ENCODE data around the gene COL8A1.

Gene COL8A1

DNA sequence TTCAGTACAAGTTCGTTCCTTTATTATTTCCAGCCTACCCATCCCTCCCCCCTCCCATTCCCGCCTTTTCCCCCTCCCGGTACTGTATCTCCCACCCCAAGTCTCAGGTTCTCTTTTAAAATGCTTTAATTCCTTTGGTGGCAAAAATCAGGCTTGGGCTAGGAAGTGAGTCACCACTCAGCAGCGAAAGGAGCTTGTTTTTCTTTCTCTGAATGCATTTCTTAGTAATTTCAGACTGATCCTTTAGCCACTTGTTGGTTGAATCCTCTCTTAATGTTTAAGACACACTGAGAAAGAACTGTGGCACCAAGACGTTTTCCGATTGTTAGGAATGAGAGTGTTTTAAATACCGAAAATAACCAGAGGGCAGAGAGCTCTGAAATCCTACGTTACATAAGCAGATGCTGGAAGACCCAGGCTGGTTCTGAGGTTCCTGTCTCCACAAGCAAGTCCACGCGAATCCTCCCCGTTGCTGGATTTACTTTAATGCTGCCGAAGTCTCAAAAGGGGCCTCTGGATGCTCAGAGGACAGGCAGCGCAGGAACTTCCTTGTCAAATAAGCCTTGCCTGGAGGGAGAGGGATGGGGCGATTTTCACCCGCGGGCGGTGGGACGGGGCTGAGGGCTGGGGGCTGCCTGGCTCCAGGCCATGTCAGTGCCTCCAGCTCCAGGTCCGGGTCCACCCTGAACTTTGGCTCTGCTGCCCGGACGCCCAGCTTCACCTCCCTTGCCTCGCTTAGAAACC is 854 bp upstream of the COL8A1 start:
- H3K4me3 ChIP-seq (ENCODE audit: low read length), result peak overlapping the region; percentile 86
- DNase-seq (ENCODE audit: low read depth), result peak; percentile 71
- TF ChIP-seq, protein P1, sequence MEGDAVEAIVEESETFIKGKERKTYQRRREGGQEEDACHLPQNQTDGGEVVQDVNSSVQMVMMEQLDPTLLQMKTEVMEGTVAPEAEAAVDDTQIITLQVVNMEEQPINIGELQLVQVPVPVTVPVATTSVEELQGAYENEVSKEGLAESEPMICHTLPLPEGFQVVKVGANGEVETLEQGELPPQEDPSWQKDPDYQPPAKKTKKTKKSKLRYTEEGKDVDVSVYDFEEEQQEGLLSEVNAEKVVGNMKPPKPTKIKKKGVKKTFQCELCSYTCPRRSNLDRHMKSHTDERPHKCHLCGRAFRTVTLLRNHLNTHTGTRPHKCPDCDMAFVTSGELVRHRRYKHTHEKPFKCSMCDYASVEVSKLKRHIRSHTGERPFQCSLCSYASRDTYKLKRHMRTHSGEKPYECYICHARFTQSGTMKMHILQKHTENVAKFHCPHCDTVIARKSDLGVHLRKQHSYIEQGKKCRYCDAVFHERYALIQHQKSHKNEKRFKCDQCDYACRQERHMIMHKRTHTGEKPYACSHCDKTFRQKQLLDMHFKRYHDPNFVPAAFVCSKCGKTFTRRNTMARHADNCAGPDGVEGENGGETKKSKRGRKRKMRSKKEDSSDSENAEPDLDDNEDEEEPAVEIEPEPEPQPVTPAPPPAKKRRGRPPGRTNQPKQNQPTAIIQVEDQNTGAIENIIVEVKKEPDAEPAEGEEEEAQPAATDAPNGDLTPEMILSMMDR (conservative IDR thresholded peaks at IDR 0.05; ENCODE audit: low read depth, low read length), result no peak

GRCh38 chr3:99639579-99639978 is 1.2 kb downstream of the COL8A1 start:
- no peak for DNase-seq (ENCODE audit: low read depth)
- TF ChIP-seq, protein P1 (conservative IDR thresholded peaks at IDR 0.05; ENCODE audit: low read depth, low read length), result no peak
- peak overlapping the region; percentile 86 for H3K4me3 ChIP-seq (ENCODE audit: low read length)

DNA sequence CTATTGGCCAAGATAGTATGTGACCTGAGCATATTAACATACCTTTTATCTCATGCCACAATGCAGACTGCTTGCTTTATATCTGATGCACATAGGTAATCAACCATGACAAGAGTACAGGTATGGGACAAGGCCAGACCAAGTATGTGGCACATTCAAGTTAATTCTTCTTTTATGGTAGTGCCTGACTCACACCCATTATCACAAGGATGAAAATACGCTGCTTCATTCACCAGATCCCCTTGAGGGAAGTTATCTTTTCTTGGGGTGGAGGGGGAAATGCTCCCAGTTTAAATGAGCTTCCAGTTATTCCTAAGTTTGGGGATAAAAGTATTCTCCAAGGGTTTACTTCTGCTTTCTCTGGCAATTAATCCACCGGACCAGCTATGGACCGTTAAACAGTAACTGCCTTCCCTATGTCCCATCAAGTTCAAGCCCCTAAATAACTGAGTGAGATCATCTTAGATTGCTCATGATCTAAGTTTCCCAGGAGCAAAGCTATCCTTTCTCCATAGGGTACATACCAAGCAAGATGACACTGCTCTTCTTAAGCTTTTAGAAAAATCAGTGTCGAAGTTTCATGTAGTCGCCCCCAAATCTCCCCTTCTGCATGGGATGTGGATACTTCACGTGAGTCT is 1.9 kb downstream of the COL8A1 start:
- no peak for DNase-seq (ENCODE audit: low read depth)
- TF ChIP-seq, protein P1 (conservative IDR thresholded peaks at IDR 0.05; ENCODE audit: low read depth, low read length), result no peak
- H3K4me3 ChIP-seq (ENCODE audit: low read length), result peak overlapping the region; percentile 86

DNA sequence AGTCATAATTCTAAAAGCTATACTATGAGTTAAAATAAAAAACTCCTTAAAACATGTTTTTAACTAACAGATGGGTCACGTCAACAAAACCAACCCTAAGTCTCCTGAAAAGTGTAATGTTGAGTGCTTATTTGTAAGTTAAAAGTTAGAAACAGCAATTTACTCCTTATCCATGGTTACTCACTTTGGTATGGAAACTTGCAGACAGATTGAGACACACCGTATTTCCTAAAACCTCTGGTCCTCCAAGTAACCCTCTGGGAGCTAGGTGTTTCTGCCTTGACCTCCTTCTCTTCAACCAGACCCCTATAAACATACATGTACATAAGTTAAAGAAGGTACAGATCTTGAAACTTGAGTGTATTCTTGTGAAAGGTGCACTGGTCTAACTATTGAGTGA is 3.1 kb downstream of the COL8A1 start:
- peak overlapping the region; percentile 86 for H3K4me3 ChIP-seq (ENCODE audit: low read length)
- DNase-seq (ENCODE audit: low read depth), result no peak
- TF ChIP-seq, protein P1 (conservative IDR thresholded peaks at IDR 0.05; ENCODE audit: low read depth, low read length), result no peak

GRCh38 chr3:99641982-99642381 is 3.6 kb downstream of the COL8A1 start:
- TF ChIP-seq, protein P1 (conservative IDR thresholded peaks at IDR 0.05; ENCODE audit: low read depth, low read length), result no peak
- DNase-seq (ENCODE audit: low read depth), result no peak
- peak overlapping the region; percentile 86 for H3K4me3 ChIP-seq (ENCODE audit: low read length)

DNA sequence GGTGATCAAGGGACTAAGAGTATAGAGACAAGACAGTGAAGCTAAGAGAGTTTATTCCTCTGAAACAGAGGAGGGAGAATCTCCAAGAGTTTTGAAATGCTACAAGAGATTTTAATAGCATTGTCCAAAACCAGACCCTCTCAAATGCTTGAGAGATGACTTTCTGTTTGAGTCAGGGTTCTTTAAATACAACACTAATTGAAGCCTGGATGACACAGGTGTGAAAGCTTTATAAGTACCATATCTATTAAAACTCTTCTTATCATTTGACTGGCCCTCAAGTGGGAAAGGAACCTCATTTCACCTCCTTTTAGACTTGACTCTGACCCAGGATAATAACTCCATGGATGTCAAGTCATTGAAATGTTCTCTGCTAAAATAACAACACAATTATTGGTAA is 5.6 kb downstream of the COL8A1 start:
- TF ChIP-seq, protein P1 (conservative IDR thresholded peaks at IDR 0.05; ENCODE audit: low read depth, low read length), result no peak
- DNase-seq (ENCODE audit: low read depth), result no peak
- no peak overlapping the region for H3K4me3 ChIP-seq (ENCODE audit: low read length)

DNA sequence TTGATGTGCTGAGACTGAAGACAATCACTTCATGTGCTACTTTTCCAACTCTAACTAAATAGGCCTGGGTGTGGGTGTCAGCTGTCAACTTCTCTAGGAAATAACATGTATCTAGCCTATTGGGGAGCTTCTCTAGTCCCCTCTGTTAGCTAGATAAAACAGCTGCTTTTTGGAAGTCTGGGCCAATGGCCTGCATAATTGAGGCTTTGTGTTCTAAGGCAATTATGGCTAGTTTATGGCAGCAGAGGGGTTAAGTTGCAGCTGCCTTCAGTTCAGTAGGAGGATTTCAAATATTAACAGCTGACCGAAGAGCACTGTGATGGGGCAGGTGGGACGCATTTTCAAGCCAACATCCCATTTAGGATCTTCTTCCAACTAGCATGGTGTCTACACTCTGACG is 6.4 kb downstream of the COL8A1 start:
- TF ChIP-seq, protein P1 (conservative IDR thresholded peaks at IDR 0.05; ENCODE audit: low read depth, low read length), result no peak
- DNase-seq (ENCODE audit: low read depth), result no peak
- no peak overlapping the region for H3K4me3 ChIP-seq (ENCODE audit: low read length)
